ENCODE data around the gene LARGE1.

DNA sequence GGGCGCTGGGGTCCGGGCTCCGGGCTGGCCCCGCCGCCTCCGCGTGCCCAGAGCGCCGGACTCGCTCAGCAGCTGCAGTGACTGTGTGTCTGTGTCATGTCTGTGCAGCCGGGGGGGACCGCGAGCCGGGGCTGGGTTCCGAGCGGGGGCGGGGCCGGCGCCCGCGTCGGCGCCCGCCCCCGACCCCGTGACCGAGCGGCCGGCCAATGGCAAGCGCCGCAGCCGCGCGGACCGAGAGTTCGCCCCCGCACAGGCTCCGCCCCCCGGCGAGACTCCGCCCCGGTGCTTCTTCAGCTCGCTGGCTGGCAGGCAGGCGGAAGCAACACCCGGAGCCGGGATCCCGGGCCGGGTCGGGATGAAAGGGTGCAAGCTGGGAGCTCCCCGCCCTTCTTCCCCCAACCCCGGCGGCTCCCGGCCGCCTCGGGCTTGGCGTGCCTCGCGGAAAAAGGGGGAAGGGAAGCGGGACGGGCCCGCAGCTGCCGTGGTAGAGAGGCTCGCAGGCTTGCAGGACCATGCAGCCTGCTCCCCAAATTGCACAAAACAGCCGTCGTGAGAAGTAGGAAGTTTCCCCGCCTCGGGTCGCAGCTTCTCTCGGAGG is 750 bp upstream of the LARGE1 start:
- no peak; the same call in 1 of the 2 replicates for TF ChIP-seq POLR2AphosphoS5 (IDR thresholded peaks at IDR 0.05; ENCODE audit: low read depth, low read length)
- 0 out of 2 replicates have a peak, but pooled peaks have one; percentile 48 for TF ChIP-seq TAF1 (IDR thresholded peaks at IDR 0.05; ENCODE audit: borderline replicate concordance, insufficient read depth, low read length)
- TF ChIP-seq FOXP2 (optimal IDR thresholded peaks at IDR 0.05; ENCODE audit: borderline replicate concordance, extremely low read depth, extremely low read length, insufficient read depth), result no peak
- no peak for TF ChIP-seq SIN3A (IDR thresholded peaks at IDR 0.05; ENCODE audit: borderline replicate concordance, insufficient read depth, low read length)
